Activated gamma-delta T cell (primary cell): ENCODE data around the gene RNF14.
"Not testable (repeated sequence)": the region's sequence is repeated elsewhere in the genome, so short reads cannot be mapped to it uniquely, and the experiment has no call there.

Experiments
- DNase-seq: peaks from one replicate; lab custom pipeline; 2025; lab: John Stamatoyannopoulos, UW
- total RNA-seq, 2 donors: gene quantifications; one replicate each; lab custom pipeline; 2026; lab: John Stamatoyannopoulos, UW

RNF14 gene
- total RNA-seq: 52.9 to 54.3 reads per million in 2 donors

GRCh38 chr5:141968914-141969608, at the start of gene RNF14:
RNF14 (plus strand) TSS chr5:141969105; CDS start chr5:141973589, 4,484 bp downstream.
- peak; percentile 94 for DNase-seq

GRCh38 chr5:141919218-141920119, 49.4 kb upstream of the RNF14 start:
- no peak for DNase-seq

GRCh38 chr5:141920771-141921170, 48.1 kb upstream of the RNF14 start:
- no peak for DNase-seq

- not testable (repeated sequence) for DNase-seq
These were observed 46.0 kb upstream of the RNF14 start for GRCh38 chr5:141922827-141923447.

GRCh38 chr5:141923448-141924313, 45.2 kb upstream of the RNF14 start, which contains the start of gene DELE1:
DELE1 (plus strand) TSS chr5:141923871; CDS start chr5:141923942, 71 bp downstream.
- DNase-seq: peak; percentile 73

GRCh38 chr5:141926434-141926833, 42.5 kb upstream of the RNF14 start:
- DNase-seq: no peak

GRCh38 chr5:141928051-141928450, 40.9 kb upstream of the RNF14 start:
- no peak for DNase-seq

GRCh38 chr5:141929398-141930058, 39.4 kb upstream of the RNF14 start:
- DNase-seq: no peak

- DNase-seq: no peak
These were observed 37.2 kb upstream of the RNF14 start for GRCh38 chr5:141931694-141932093.

GRCh38 chr5:141933151-141933550, 35.8 kb upstream of the RNF14 start:
- no peak for DNase-seq

GRCh38 chr5:141934099-141934844, 34.6 kb upstream of the RNF14 start:
- no peak for DNase-seq

GRCh38 chr5:141935538-141935937, 33.4 kb upstream of the RNF14 start:
- DNase-seq: no peak

- DNase-seq: no peak
These were observed 28.1 kb upstream of the RNF14 start for GRCh38 chr5:141940695-141941271.

GRCh38 chr5:141941307-141941706, 27.6 kb upstream of the RNF14 start:
- no peak for DNase-seq

- DNase-seq: no peak
These were observed 27.1 kb upstream of the RNF14 start for GRCh38 chr5:141941779-141942178.

- no peak for DNase-seq
These were observed 26.6 kb upstream of the RNF14 start for GRCh38 chr5:141942185-141942857.

- no peak for DNase-seq
These were observed 24.8 kb upstream of the RNF14 start for GRCh38 chr5:141944076-141944475.

GRCh38 chr5:141945511-141946051, 23.3 kb upstream of the RNF14 start:
- no peak for DNase-seq

- no peak for DNase-seq
These were observed 21.6 kb upstream of the RNF14 start for GRCh38 chr5:141947316-141947715.
